Hepatocyte (in vitro differentiated cells): Measurements from ENCODE around the gene DRC7.

ENCODE experiments used
- EZH2phosphoT487 ChIP-seq: fragments of 200-600 bp; sonication (generic); IDR thresholded peaks from one replicate; pipeline ENCODE4 v1.6.1; 2018; ENCODE audit warnings: antibody characterized with exemption, mild to moderate bottlenecking, low read depth, moderate library complexity; ENCODE audit not compliant: unreplicated experiment, severe bottlenecking
- TF ChIP-seq, protein P1 (sequence below): fragments of 200-600 bp; sonication (generic); IDR thresholded peaks from 2 replicates; pipeline ENCODE4 v1.5.1; 2016; ENCODE audit warnings: antibody characterized with exemption, mild to moderate bottlenecking; ENCODE audit not compliant: poor library complexity

DNA sequence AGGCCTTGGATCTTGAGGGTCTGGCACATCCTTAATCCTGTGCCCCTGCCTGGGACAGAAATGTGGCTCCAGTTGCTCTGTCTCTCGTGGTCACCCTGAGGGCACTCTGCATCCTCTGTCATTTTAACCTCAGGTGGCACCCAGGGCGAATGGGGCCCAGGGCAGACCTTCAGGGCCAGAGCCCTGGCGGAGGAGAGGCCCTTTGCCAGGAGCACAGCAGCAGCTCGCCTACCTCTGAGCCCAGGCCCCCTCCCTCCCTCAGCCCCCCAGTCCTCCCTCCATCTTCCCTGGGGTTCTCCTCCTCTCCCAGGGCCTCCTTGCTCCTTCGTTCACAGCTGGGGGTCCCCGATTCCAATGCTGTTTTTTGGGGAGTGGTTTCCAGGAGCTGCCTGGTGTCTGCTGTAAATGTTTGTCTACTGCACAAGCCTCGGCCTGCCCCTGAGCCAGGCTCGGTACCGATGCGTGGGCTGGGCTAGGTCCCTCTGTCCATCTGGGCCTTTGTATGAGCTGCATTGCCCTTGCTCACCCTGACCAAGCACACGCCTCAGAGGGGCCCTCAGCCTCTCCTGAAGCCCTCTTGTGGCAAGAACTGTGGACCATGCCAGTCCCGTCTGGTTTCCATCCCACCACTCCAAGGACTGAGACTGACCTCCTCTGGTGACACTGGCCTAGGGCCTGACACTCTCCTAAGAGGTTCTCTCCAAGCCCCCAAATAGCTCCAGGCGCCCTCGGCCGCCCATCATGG lies 30.5 kb upstream of the DRC7 start:
- TF ChIP-seq, protein P1, sequence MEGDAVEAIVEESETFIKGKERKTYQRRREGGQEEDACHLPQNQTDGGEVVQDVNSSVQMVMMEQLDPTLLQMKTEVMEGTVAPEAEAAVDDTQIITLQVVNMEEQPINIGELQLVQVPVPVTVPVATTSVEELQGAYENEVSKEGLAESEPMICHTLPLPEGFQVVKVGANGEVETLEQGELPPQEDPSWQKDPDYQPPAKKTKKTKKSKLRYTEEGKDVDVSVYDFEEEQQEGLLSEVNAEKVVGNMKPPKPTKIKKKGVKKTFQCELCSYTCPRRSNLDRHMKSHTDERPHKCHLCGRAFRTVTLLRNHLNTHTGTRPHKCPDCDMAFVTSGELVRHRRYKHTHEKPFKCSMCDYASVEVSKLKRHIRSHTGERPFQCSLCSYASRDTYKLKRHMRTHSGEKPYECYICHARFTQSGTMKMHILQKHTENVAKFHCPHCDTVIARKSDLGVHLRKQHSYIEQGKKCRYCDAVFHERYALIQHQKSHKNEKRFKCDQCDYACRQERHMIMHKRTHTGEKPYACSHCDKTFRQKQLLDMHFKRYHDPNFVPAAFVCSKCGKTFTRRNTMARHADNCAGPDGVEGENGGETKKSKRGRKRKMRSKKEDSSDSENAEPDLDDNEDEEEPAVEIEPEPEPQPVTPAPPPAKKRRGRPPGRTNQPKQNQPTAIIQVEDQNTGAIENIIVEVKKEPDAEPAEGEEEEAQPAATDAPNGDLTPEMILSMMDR: no peak
- no peak for TF ChIP-seq EZH2phosphoT487
